Left lung (tissue), 14 donors: ENCODE results near the gene CCT5. TPM values are rescaled to one million over a fixed set of nuclear protein-coding genes. Genes with fewer than 3 reads are reported as not detected.

Source experiments
- ATAC-seq: fragments of 200-7000 bp; cut with Tn5 transposase; one replicate; pipeline ENCODE4 v1.9.1; 2020; ENCODE audit warnings: moderate library complexity
- DNase-seq, 4 donors: peaks; one replicate each; pipeline ENCODE4 v3.0.0-alpha.2; 2013 to 2020
- H3K27ac ChIP-seq, 2 donors: fragments of 200-600 bp; sonication (generic) in 1 of 2; one replicate each; pipeline versions ENCODE4 v1.5.0 to v1.8.0; 2020 to 2021
- H3K27me3 ChIP-seq, 2 donors: fragments of 200-600 bp; sonication (generic) in 1 of 2; one replicate each; pipeline versions ENCODE4 v1.5.0 to v1.8.0; 2020 to 2021
- H3K36me3 ChIP-seq, 2 donors: fragments of 200-600 bp; sonication (generic) in 1 of 2; one replicate each; pipeline versions ENCODE4 v1.5.0 to v1.8.0; 2020 to 2021
- H3K4me1 ChIP-seq, 2 donors: fragments of 200-600 bp; one replicate each; pipeline ENCODE4 v1.8.0; 2021
- H3K4me3 ChIP-seq, 2 donors: fragments of 200-600 bp; sonication (generic) in 1 of 2; one replicate each; pipeline versions ENCODE4 v1.5.0 to v1.8.0; 2020 to 2021; ENCODE audit warnings: mild to moderate bottlenecking in 1 of 2
- H3K9me3 ChIP-seq, 2 donors: fragments of 200-600 bp; sonication (generic) in 1 of 2; one replicate each; pipeline versions ENCODE4 v1.5.0 to v1.8.0; 2020 to 2021
- intact Hi-C, 2 donors: fragments of 100-400 bp; cut with DNase I; formaldehyde crosslinking; loops; one replicate each; pipeline versions ENCODE4 v1.11.2 to v1.14.2; 2022
- long read RNA-seq, 12 donors: library from polyadenylated mRNA in 2 of 12; unstranded in 2 of 12; transcript quantifications; one replicate each; pipeline ENCODE4 v2.0.0 and lab custom pipeline, GENCODE V29; 2019 to 2026
- polyA plus RNA-seq, 6 donors: library from polyadenylated mRNA; unstranded; fragments of 120-200 nt; gene quantifications; one replicate each; pipeline ENCODE4 v1.2.1, GENCODE V29; 2013; ENCODE audit not compliant: insufficient read length in 6 of 6
- total RNA-seq, 2 donors: library from RNA; stranded (reverse); fragmentation: NEBNext Ultra II Directional; extraction: Animal tissue kit (Norgen Biotek cat#: 25700); gene quantifications; one replicate each; pipeline ENCODE4 v1.2.1, GENCODE V29; 2021
- TF ChIP-seq, protein P1 (sequence below), 2 donors: fragments of 200-600 bp; sonication (generic) in 1 of 2; IDR thresholded peaks; one replicate each; pipeline versions ENCODE4 v1.5.0 to v1.8.0; 2021; ENCODE audit warnings: antibody characterized with exemption in 2 of 2
- donor health status: DM: no; HTN: yes; CAD: no.
- donor health status: DM: no; HTN: no; CAD: no.

Gene CCT5
- total RNA-seq = 100 to 1,000 TPM; 127 to 219 TPM
- polyA plus RNA-seq = 100 to 1,000 TPM; 179 to 204 (median 197) TPM
- long read RNA-seq, donor 1, transcript CCT5-201 (11 exons, 3,675 nt) = major isoform, 45 of 185 reads
- long read RNA-seq, donor 1, transcript CCT5-212 (2 exons, 568 nt) = minor isoform, 19 of 185 reads
- long read RNA-seq, donor 1, partial matches to known transcripts = 117 of 185 reads
- long read RNA-seq, donor 1, other reads (novel, unspliced or antisense) = 0 of 185 reads
- long read RNA-seq, donor 2, transcript CCT5-212 (2 exons, 568 nt) = minor isoform, 29 of 178 reads
- long read RNA-seq, donor 2, transcript CCT5-201 (11 exons, 3,675 nt) = major isoform, 43 of 178 reads
- long read RNA-seq, donor 2, transcript CCT5-210 (3 exons, 1,091 nt) = minor isoform, 6 of 178 reads
- long read RNA-seq, donor 2, partial matches to known transcripts = 99 of 178 reads
- long read RNA-seq, donor 2, other reads (novel, unspliced or antisense) = 0 of 178 reads
- long read RNA-seq, donor 3, transcript CCT5-201 (11 exons, 3,675 nt) = major isoform, 69 of 162 reads
- long read RNA-seq, donor 3, transcript CCT5-212 (2 exons, 568 nt) = minor isoform, 6 of 162 reads
- long read RNA-seq, donor 3, partial matches to known transcripts = 67 of 162 reads
- long read RNA-seq, donor 3, other reads (novel, unspliced or antisense) = 18 of 162 reads
- long read RNA-seq, donor 4, transcript CCT5-201 (11 exons, 3,675 nt) = major isoform, 121 of 139 reads
- long read RNA-seq, donor 4, partial matches to known transcripts = 15 of 139 reads
- long read RNA-seq, donor 4, other reads (novel, unspliced or antisense) = 2 of 139 reads
- long read RNA-seq, donor 5, transcript CCT5-201 (11 exons, 3,675 nt) = major isoform, 56 of 136 reads
- long read RNA-seq, donor 5, transcript CCT5-212 (2 exons, 568 nt) = minor isoform, 11 of 136 reads
- long read RNA-seq, donor 5, partial matches to known transcripts = 65 of 136 reads
- long read RNA-seq, donor 5, other reads (novel, unspliced or antisense) = 0 of 136 reads
- long read RNA-seq, donor 6, transcript CCT5-201 (11 exons, 3,675 nt) = major isoform, 67 of 181 reads
- long read RNA-seq, donor 6, transcript CCT5-212 (2 exons, 568 nt) = minor isoform, 10 of 181 reads
- long read RNA-seq, donor 6, partial matches to known transcripts = 99 of 181 reads
- long read RNA-seq, donor 6, other reads (novel, unspliced or antisense) = 0 of 181 reads
- long read RNA-seq, donor 7, transcript CCT5-201 (11 exons, 3,675 nt) = major isoform, 29 of 100 reads
- long read RNA-seq, donor 7, transcript CCT5-212 (2 exons, 568 nt) = minor isoform, 14 of 100 reads
- long read RNA-seq, donor 7, partial matches to known transcripts = 50 of 100 reads
- long read RNA-seq, donor 7, other reads (novel, unspliced or antisense) = 0 of 100 reads
- long read RNA-seq, donor 8, transcript CCT5-201 (11 exons, 3,675 nt) = major isoform, 49 of 121 reads
- long read RNA-seq, donor 8, transcript CCT5-212 (2 exons, 568 nt) = minor isoform, 15 of 121 reads
- long read RNA-seq, donor 8, partial matches to known transcripts = 57 of 121 reads
- long read RNA-seq, donor 8, other reads (novel, unspliced or antisense) = 0 of 121 reads
- long read RNA-seq, donor 9 = 0 reads
- long read RNA-seq, donor 10, transcript CCT5-201 (11 exons, 3,675 nt) = major isoform, 225 of 250 reads
- long read RNA-seq, donor 10, partial matches to known transcripts = 18 of 250 reads
- long read RNA-seq, donor 10, other reads (novel, unspliced or antisense) = 6 of 250 reads
- long read RNA-seq, donor 11, transcript CCT5-201 (11 exons, 3,675 nt) = major isoform, 61 of 173 reads
- long read RNA-seq, donor 11, transcript CCT5-212 (2 exons, 568 nt) = minor isoform, 34 of 173 reads
- long read RNA-seq, donor 11, partial matches to known transcripts = 73 of 173 reads
- long read RNA-seq, donor 11, other reads (novel, unspliced or antisense) = 0 of 173 reads
- long read RNA-seq, donor 12, transcript CCT5-212 (2 exons, 568 nt) = minor isoform, 18 of 110 reads
- long read RNA-seq, donor 12, transcript CCT5-201 (11 exons, 3,675 nt) = major isoform, 40 of 110 reads
- long read RNA-seq, donor 12, partial matches to known transcripts = 49 of 110 reads
- long read RNA-seq, donor 12, other reads (novel, unspliced or antisense) = 0 of 110 reads

DNA sequence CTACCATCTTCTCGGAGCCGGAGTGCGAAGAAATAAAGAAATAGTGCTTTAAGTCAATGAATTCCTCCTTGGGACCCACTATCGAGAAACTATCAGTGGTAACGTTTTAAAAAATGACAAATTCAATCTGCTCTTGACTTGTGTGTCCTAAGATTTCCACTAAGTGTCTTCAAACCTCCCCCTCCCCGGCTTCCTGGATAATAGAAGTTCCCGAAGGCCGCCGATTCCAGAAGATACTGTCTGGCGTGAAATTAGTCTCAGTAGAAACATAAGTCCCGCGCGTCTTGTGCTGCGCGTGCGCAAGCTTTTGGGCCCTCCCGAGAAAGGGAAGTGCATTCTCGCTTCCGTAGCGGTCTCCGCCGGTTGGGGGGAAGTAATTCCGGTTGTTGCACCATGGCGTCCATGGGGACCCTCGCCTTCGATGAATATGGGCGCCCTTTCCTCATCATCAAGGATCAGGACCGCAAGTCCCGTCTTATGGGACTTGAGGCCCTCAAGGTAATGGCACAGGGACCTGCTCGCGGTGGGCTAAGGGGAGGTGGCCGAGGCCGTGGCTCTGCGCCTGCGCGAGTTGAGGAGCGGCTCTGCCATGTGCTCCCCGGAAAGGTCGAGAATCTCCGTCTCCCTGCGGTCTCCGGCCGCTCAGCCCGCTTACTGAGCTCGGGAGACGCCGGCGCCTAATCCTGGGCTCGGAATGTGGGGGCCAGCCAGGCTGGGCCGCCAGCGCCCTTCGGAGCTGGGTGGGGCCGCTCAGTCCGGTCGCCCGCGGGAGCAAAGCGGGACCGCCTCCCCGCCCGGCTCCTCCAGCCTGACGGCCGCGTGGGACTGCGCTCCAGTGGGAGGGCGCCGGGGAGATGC, at the start of gene CCT5:
CCT5 (plus strand) TSS at position 333 of the 858 bp plus-strand sequence; CDS start at position 394, 61 bp downstream.
- peak within 1 kb of the TSS; percentile 96 to 98 for H3K27ac ChIP-seq
- H3K4me1 ChIP-seq = peaks cover 18 to 42% of the 10 kb centered on the region in 2 donors
- DNase-seq (peak; percentile 94 to 98 (median 96)), ATAC-seq (peak; percentile 90)
- no peaks in the 10 kb centered on the region for H3K27me3 ChIP-seq
- peaks cover 0 to 17% of the 10 kb centered on the region in 2 donors for H3K36me3 ChIP-seq
- intact Hi-C loops = no loop called here
- H3K4me3 ChIP-seq = peak within 1 kb of the TSS; percentile 83 to 92
- H3K9me3 ChIP-seq = no peaks in the 10 kb centered on the region
- TF ChIP-seq, protein P1, sequence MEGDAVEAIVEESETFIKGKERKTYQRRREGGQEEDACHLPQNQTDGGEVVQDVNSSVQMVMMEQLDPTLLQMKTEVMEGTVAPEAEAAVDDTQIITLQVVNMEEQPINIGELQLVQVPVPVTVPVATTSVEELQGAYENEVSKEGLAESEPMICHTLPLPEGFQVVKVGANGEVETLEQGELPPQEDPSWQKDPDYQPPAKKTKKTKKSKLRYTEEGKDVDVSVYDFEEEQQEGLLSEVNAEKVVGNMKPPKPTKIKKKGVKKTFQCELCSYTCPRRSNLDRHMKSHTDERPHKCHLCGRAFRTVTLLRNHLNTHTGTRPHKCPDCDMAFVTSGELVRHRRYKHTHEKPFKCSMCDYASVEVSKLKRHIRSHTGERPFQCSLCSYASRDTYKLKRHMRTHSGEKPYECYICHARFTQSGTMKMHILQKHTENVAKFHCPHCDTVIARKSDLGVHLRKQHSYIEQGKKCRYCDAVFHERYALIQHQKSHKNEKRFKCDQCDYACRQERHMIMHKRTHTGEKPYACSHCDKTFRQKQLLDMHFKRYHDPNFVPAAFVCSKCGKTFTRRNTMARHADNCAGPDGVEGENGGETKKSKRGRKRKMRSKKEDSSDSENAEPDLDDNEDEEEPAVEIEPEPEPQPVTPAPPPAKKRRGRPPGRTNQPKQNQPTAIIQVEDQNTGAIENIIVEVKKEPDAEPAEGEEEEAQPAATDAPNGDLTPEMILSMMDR (IDR thresholded peaks at IDR 0.05) = peak in 1 of 2 donors; percentile 27

DNA sequence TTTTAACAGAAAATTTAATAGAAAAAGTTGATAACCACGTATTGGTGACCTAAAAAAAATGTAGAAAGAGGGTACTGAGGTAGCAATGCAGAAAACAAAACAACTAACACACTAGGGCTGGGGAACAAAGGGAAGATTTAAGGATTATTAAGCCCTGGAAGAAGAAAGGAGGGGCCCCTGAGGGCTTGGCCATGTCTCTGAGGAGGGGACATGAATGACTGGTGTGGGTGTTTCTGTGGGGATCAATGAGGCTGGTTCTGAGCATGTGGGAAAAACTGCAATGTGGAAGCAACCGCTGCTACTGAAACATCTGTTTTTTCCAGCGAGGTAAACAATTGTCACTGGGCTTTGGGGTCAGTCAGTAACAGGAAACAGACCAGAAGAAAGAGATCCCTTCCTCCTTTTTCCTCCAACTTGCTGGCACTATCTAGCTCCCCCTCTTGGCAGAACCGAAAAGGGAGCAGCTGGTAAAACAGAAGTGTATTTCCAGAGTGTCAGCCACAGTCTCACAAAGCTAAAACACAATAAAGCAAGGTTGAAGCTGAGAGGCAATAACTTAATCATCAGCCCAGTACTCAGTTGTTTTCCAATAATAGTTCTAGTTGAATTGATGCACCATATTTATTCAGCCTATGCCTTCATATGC, 48.7 kb upstream of the CCT5 start:
- TF ChIP-seq, protein P1 (IDR thresholded peaks at IDR 0.05) = no peak
- no peak for ATAC-seq
- no peak overlapping the region for H3K4me3 ChIP-seq
- H3K27me3 ChIP-seq = no peaks in the 10 kb centered on the region
- H3K36me3 ChIP-seq = no peaks in the 10 kb centered on the region
- peaks cover 0 to 25% of the 10 kb centered on the region in 2 donors for H3K9me3 ChIP-seq
- DNase-seq = peak in 1 of 4 donors; percentile 12
- H3K4me1 ChIP-seq = no peaks in the 10 kb centered on the region
- H3K27ac ChIP-seq = no peak overlapping the region
- intact Hi-C loops = no loop called here

DNA sequence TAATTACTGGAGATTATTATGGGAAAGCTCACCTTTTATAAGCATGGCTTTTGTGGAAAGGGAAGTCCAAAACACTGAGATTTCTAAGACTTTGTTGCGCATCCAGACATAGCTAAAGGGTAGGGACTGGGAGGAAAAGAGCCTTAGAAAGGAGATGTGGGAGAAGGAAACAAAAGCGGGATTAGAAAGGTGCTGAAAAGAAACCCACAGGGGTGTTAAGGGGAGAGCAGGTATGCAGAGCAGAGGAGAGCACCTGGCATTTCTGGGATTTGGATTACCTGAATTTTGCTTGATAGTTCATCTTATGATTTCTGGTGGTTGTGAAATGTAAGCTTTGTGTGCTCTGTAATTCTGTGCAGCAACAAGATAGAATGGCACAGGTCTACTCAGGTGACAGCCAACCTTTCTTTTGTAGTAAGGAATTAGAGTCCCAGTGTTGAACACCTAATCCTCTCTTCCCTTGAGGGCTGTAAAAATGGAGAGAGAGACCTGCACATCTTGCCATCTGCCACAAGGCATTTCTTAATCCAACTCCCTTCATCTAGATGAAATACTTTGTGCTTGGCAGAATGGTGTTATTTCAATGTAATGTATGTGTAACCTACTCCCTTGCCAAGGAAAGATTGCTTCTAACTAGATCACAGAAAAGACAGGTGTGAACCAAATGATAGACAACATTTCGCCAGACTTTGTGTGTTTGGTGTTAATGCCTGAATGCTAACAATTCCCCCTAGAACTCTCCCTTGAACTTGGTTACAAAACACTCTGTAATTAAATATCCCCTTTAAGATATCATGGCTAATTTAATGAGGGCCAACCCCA, 47.8 kb upstream of the CCT5 start:
- H3K9me3 ChIP-seq = peaks cover 0 to 20% of the 10 kb centered on the region in 2 donors
- H3K36me3 ChIP-seq = no peaks in the 10 kb centered on the region
- intact Hi-C loops = no loop called here
- H3K4me1 ChIP-seq = no peaks in the 10 kb centered on the region
- H3K4me3 ChIP-seq = no peak overlapping the region
- no peak for ATAC-seq
- no peak for DNase-seq
- no peaks in the 10 kb centered on the region for H3K27me3 ChIP-seq
- H3K27ac ChIP-seq = no peak overlapping the region
- TF ChIP-seq, protein P1 (IDR thresholded peaks at IDR 0.05) = no peak
